ENCODE results near the gene CDH4.

Gene CDH4

DNA sequence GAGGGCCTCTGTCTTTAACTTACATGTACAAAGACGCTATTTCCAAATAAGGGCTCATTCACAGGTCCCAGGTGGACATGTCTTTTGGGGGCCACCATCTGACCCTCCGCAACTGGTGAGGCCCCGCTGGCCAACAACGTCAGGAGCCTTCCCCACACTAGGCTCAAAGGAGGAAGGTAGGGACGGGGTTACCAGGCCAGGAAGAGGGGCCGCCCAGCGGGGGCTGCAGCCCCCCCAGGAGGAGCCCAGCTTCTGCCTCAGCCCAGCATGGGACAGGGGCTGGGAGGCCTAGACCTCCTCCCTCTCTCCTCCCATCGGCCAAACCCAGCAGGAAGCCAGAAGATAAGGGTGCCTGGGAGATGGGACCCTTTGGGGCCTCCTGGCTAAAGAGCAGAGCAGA is 670.9 kb downstream of the CDH4 start:
- H3K18ac ChIP-seq (ENCODE audit: low read length) = peak overlapping the region; percentile 48
- H4K91ac ChIP-seq (ENCODE audit: low read depth, low read length, poor library complexity) = no peak overlapping the region
- H4K8ac ChIP-seq (ENCODE audit: low read depth, low read length) = no peak overlapping the region
- no peak overlapping the region for H2BK5ac ChIP-seq (ENCODE audit: low read length)
- H3K14ac ChIP-seq (ENCODE audit: low read length) = peak overlapping the region; percentile 38
- H3K27ac ChIP-seq (replicated peaks; ENCODE audit: low read length) = no peak overlapping the region
- WGBS, 2 donors (ENCODE audit: extremely low coverage in 2 of 2, insufficient read length in 2 of 2, insufficient replicate concordance in 1 of 2) = no CpG with 5 or more reads among the region's 8 CpGs
- H3K4ac ChIP-seq (ENCODE audit: low read length) = no peak overlapping the region
- DNase-seq (ENCODE audit: low spot score) = no peak
- peaks cover 0 to 7% of the 10 kb centered on the region in 2 donors for H3K9me3 ChIP-seq (replicated peaks in 1 of 2; ENCODE audit: control insufficient read depth in 2 of 2, insufficient read depth in 1 of 2, low read depth in 1 of 2, low read length in 2 of 2)
- peaks cover 6% of the 10 kb centered on the region for H3K79me1 ChIP-seq (ENCODE audit: low read depth, low read length)
- H2BK120ac ChIP-seq (ENCODE audit: low read depth, low read length) = no peak overlapping the region
- no peak overlapping the region for H3K4me2 ChIP-seq (ENCODE audit: insufficient read depth, low read length, poor library complexity, severe bottlenecking)
- H2AFZ ChIP-seq (ENCODE audit: low read length) = no peak overlapping the region
- peaks cover 0 to 7% of the 10 kb centered on the region in 2 donors for H3K36me3 ChIP-seq (replicated peaks in 1 of 2; ENCODE audit: control insufficient read depth in 2 of 2, insufficient read depth in 2 of 2, low read length in 2 of 2)
- H3K23ac ChIP-seq (ENCODE audit: low read depth, low read length, poor library complexity) = no peak overlapping the region
- H3K4me1 ChIP-seq (ENCODE audit: control insufficient read depth in 2 of 2, insufficient read depth in 1 of 2, low read depth in 1 of 2, low read length in 2 of 2) = peaks cover 0 to 1% of the 10 kb centered on the region in 2 donors
- H3K9ac ChIP-seq (ENCODE audit: low read depth, low read length, poor library complexity) = peak overlapping the region; percentile 21
- no peak overlapping the region for H3K4me3 ChIP-seq (ENCODE audit: low read length in 2 of 2)
- H2BK12ac ChIP-seq (ENCODE audit: low read length) = no peak overlapping the region
- peaks cover 0 to 5% (median 0%) of the 10 kb centered on the region in 3 experiments for H3K27me3 ChIP-seq (ENCODE audit: control insufficient read depth in 3 of 3, insufficient read depth in 3 of 3, low read depth in 1 of 3, low read length in 3 of 3)
- H2BK15ac ChIP-seq (ENCODE audit: low read length) = no peak overlapping the region
- H2AK5ac ChIP-seq (ENCODE audit: low read depth, low read length) = peak overlapping the region; percentile 28

- H3K9ac ChIP-seq (ENCODE audit: low read depth, low read length, poor library complexity) = peak overlapping the region; percentile 30
- peaks cover 0 to 7% of the 10 kb centered on the region in 2 donors for H3K36me3 ChIP-seq (replicated peaks in 1 of 2; ENCODE audit: control insufficient read depth in 2 of 2, insufficient read depth in 2 of 2, low read length in 2 of 2)
- H3K79me1 ChIP-seq (ENCODE audit: low read depth, low read length) = peaks cover 7% of the 10 kb centered on the region
- no peak overlapping the region for H2BK5ac ChIP-seq (ENCODE audit: low read length)
- no peak for DNase-seq (ENCODE audit: low spot score)
- H4K8ac ChIP-seq (ENCODE audit: low read depth, low read length) = no peak overlapping the region
- no peak overlapping the region for H3K4ac ChIP-seq (ENCODE audit: low read length)
- peaks cover 0 to 7% of the 10 kb centered on the region in 2 donors for H3K9me3 ChIP-seq (replicated peaks in 1 of 2; ENCODE audit: control insufficient read depth in 2 of 2, insufficient read depth in 1 of 2, low read depth in 1 of 2, low read length in 2 of 2)
- no peak overlapping the region for H2AFZ ChIP-seq (ENCODE audit: low read length)
- peak overlapping the region; percentile 89 for H3K23ac ChIP-seq (ENCODE audit: low read depth, low read length, poor library complexity)
- H2AK5ac ChIP-seq (ENCODE audit: low read depth, low read length) = peak overlapping the region; percentile 28
- no peak overlapping the region for H2BK12ac ChIP-seq (ENCODE audit: low read length)
- peak overlapping the region; percentile 82 for H3K14ac ChIP-seq (ENCODE audit: low read length)
- H2BK120ac ChIP-seq (ENCODE audit: low read depth, low read length) = no peak overlapping the region
- no peak overlapping the region for H3K4me2 ChIP-seq (ENCODE audit: insufficient read depth, low read length, poor library complexity, severe bottlenecking)
- H3K4me1 ChIP-seq (ENCODE audit: control insufficient read depth in 2 of 2, insufficient read depth in 1 of 2, low read depth in 1 of 2, low read length in 2 of 2) = peaks cover 0 to 1% of the 10 kb centered on the region in 2 donors
- peak overlapping the region; percentile 28 for H3K18ac ChIP-seq (ENCODE audit: low read length)
- H3K27ac ChIP-seq (replicated peaks; ENCODE audit: low read length) = no peak overlapping the region
- peaks cover 0 to 5% (median 0%) of the 10 kb centered on the region in 3 experiments for H3K27me3 ChIP-seq (ENCODE audit: control insufficient read depth in 3 of 3, insufficient read depth in 3 of 3, low read depth in 1 of 3, low read length in 3 of 3)
- WGBS, 2 donors (ENCODE audit: extremely low coverage in 2 of 2, insufficient read length in 2 of 2, insufficient replicate concordance in 1 of 2) = no CpG with 5 or more reads among the region's 28 CpGs
- H4K91ac ChIP-seq (ENCODE audit: low read depth, low read length, poor library complexity) = peak overlapping the region; percentile 12
- no peak overlapping the region for H3K4me3 ChIP-seq (ENCODE audit: low read length in 2 of 2)
- H2BK15ac ChIP-seq (ENCODE audit: low read length) = no peak overlapping the region
These were observed 671.5 kb downstream of the CDH4 start for GRCh38 chr20:61923371-61924166.

DNA sequence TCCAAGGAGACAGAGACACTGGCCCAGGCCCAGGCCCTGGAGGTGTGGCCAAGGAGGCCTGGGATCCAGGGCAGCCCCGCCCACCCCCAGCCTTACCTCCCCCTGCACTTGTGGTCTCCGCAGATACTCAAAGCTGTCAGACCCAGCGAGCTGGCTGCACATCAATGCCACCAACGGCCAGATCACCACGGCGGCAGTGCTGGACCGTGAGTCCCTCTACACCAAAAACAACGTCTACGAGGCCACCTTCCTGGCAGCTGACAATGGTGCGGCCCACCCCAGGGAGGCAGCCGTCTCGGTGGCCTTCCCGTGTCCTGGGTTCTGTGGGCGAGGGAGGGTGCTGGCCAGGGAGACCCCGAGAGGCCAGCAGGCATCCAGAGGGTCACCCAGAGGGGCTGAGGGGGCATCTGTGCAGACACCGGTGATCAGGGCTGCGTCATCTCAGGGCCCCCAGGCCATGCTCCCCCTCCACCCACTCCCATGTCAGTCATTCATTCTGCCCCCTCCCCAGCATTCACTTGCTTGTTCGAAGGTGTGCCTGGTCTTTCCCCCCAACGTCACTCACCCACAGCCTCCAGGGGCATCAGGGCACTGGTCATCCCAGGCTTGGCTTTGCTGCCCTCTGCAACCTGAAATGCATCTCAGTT is 672.3 kb downstream of the CDH4 start:
- Histone ChIP-seq H3K23ac (ENCODE audit: low read depth, low read length, poor library complexity) (peak overlapping the region; percentile 80), H2BK5ac (ENCODE audit: low read length) (peak overlapping the region; percentile 75), H3K36me3 (replicated peaks in 1 of 2; ENCODE audit: control insufficient read depth in 2 of 2, insufficient read depth in 2 of 2, low read length in 2 of 2) (peaks cover 1 to 7% of the 10 kb centered on the region in 2 donors), H4K8ac (ENCODE audit: low read depth, low read length) (no peak overlapping the region), H3K4me1 (ENCODE audit: control insufficient read depth in 2 of 2, insufficient read depth in 1 of 2, low read depth in 1 of 2, low read length in 2 of 2) (peaks cover 0 to 1% of the 10 kb centered on the region in 2 donors), H4K91ac (ENCODE audit: low read depth, low read length, poor library complexity) (no peak overlapping the region), H3K27me3 (ENCODE audit: control insufficient read depth in 3 of 3, insufficient read depth in 3 of 3, low read depth in 1 of 3, low read length in 3 of 3) (peaks cover 0 to 5% (median 0%) of the 10 kb centered on the region in 3 experiments), H2BK12ac (ENCODE audit: low read length) (peak overlapping the region; percentile 22), H3K18ac (ENCODE audit: low read length) (peak overlapping the region; percentile 57), H3K9ac (ENCODE audit: low read depth, low read length, poor library complexity) (no peak overlapping the region), H3K9me3 (replicated peaks in 1 of 2; ENCODE audit: control insufficient read depth in 2 of 2, insufficient read depth in 1 of 2, low read depth in 1 of 2, low read length in 2 of 2) (peaks cover 0 to 7% of the 10 kb centered on the region in 2 donors), H3K4me3 (ENCODE audit: low read length in 2 of 2) (no peak overlapping the region), H3K4ac (ENCODE audit: low read length) (no peak overlapping the region), H3K14ac (ENCODE audit: low read length) (peak overlapping the region; percentile 89), H3K79me1 (ENCODE audit: low read depth, low read length) (peaks cover 7% of the 10 kb centered on the region), H2AK5ac (ENCODE audit: low read depth, low read length) (peak overlapping the region; percentile 46), H2BK15ac (ENCODE audit: low read length) (no peak overlapping the region), H2AFZ (ENCODE audit: low read length) (no peak overlapping the region), H3K4me2 (ENCODE audit: insufficient read depth, low read length, poor library complexity, severe bottlenecking) (no peak overlapping the region), H2BK120ac (ENCODE audit: low read depth, low read length) (no peak overlapping the region), H3K27ac (replicated peaks; ENCODE audit: low read length) (no peak overlapping the region)
- DNase-seq (ENCODE audit: low spot score) = no peak
- no CpG with 5 or more reads among the region's 19 CpGs for WGBS, 2 donors (ENCODE audit: extremely low coverage in 2 of 2, insufficient read length in 2 of 2, insufficient replicate concordance in 1 of 2)
